ENCODE data around the gene ARL9. TPM values are rescaled to one million over a fixed set of nuclear protein-coding genes. Genes with fewer than 3 reads are reported as not detected.

Gene ARL9
- total RNA-seq, 3 donors from 2014 or later (not counting 1 experiment from before 2014, with no cell fraction given): 0.27 to 0.49 TPM; not detected in 1

GRCh38 chr4:56552273-56552672 is 46.7 kb downstream of the ARL9 start:
- intact Hi-C loops (cut with micrococcal nuclease): no loop called here
- TF ChIP-seq CTCF (IDR thresholded peaks at IDR 0.05): no peak
- no peak overlapping the region for H3K27ac Mint-ChIP-seq

GRCh38 chr4:56570041-56570440 is 64.5 kb downstream of the ARL9 start:
- no peaks in the 10 kb centered on the region for H3K36me3 ChIP-seq (ENCODE audit: control insufficient read depth, insufficient read depth, low read length)
- H3K27ac ChIP-seq (ENCODE audit: low read length): no peak overlapping the region
- H3K27me3 ChIP-seq (ENCODE audit: control insufficient read depth, insufficient read depth, low read length): no peaks in the 10 kb centered on the region
- H3K4me1 Mint-ChIP-seq: peaks cover 0 to 5% of the 10 kb centered on the region in 2 donors
- no peak for TF ChIP-seq CTCF (IDR thresholded peaks at IDR 0.05)
- WGBS (ENCODE audit: insufficient coverage): 95% methylated on average over 4 of the region's 4 CpGs
- no peaks in the 10 kb centered on the region for H3K4me1 ChIP-seq (ENCODE audit: control insufficient read depth, insufficient read depth, low read length)
- intact Hi-C loops (cut with micrococcal nuclease): no loop called here
- H3K36me3 Mint-ChIP-seq: no peaks in the 10 kb centered on the region
- DNase-seq (no peak), ATAC-seq (no peak)
- no peak overlapping the region for H3K4me3 Mint-ChIP-seq
- H3K9me3 Mint-ChIP-seq: no peaks in the 10 kb centered on the region
- H3K9me3 ChIP-seq (ENCODE audit: control insufficient read depth, insufficient read depth, low read length): no peaks in the 10 kb centered on the region
- H3K27me3 Mint-ChIP-seq (ENCODE audit: low read depth in 2 of 2): no peaks in the 10 kb centered on the region
- no peak overlapping the region for H3K27ac Mint-ChIP-seq
- no peak overlapping the region for H3K4me3 ChIP-seq (ENCODE audit: low read length)

More at GRCh38 chr4:56552273-56552672, 46.7 kb downstream of the ARL9 start:
- H3K27me3 Mint-ChIP-seq (ENCODE audit: low read depth in 2 of 2): peaks cover 7 to 12% of the 10 kb centered on the region in 2 donors
- DNase-seq (no peak), ATAC-seq (no peak)
- H3K9me3 Mint-ChIP-seq: no peaks in the 10 kb centered on the region
- no peak overlapping the region for H3K4me3 Mint-ChIP-seq
- Histone ChIP-seq H3K27me3 (ENCODE audit: control insufficient read depth, insufficient read depth, low read length) (peaks cover 2% of the 10 kb centered on the region), H3K36me3 (ENCODE audit: control insufficient read depth, insufficient read depth, low read length) (no peaks in the 10 kb centered on the region), H3K27ac (ENCODE audit: low read length) (no peak overlapping the region), H3K4me3 (ENCODE audit: low read length) (no peak overlapping the region), H3K4me1 (ENCODE audit: control insufficient read depth, insufficient read depth, low read length) (no peaks in the 10 kb centered on the region), H3K9me3 (ENCODE audit: control insufficient read depth, insufficient read depth, low read length) (no peaks in the 10 kb centered on the region)
- H3K4me1 Mint-ChIP-seq: peaks cover 0 to 5% of the 10 kb centered on the region in 2 donors
- no peaks in the 10 kb centered on the region for H3K36me3 Mint-ChIP-seq

Other genes starting within 250 kb of the ARL9 start
- 10 to 100 TPM in 1 of 3 donors, 1 to 10 TPM in 2; 9.5 to 14.2 (median 9.6) TPM for gene AASDH, start 118.3 kb upstream of the ARL9 start, total RNA-seq
- gene PPAT, start 70.2 kb upstream of the ARL9 start, total RNA-seq: 1 to 10 TPM; 4.3 to 8.9 (median 6.2) TPM
- 10 to 100 TPM; 15.8 to 20.0 (median 17.6) TPM for gene PAICS, start 69.5 kb upstream of the ARL9 start, total RNA-seq
- gene SRP72, start 38.2 kb upstream of the ARL9 start, total RNA-seq: 100 to 1,000 TPM; 102 to 131 (median 120) TPM
- 100 to 1,000 TPM; 152 to 240 (median 167) TPM for gene HOPX, start 175.5 kb downstream of the ARL9 start, total RNA-seq